ENCODE measurements around the gene SCO2.

Gene SCO2

GRCh38 chr22:50474710-50475651 is 50.4 kb downstream of the SCO2 start, which contains the start of gene SBF1:
TSS of gene SBF1 (minus strand) at chr22:50475035. CDS start at chr22:50474840, 195 bp downstream.
- DNase-seq, result peak; percentile 89 to 90

- DNase-seq, result no peak
Measured at GRCh38 chr22:50473855-50474671, 51.3 kb downstream of the SCO2 start.

Measured in CD4-positive, alpha-beta T cell treated with Interleukin-1 beta for 1 hour (primary cell).